Peyer's patch (tissue), 4 donors: ENCODE measurements around the gene LRIG2.

Experiments
- CTCF ChIP-seq, 6 experiments: fragments of 450-650 bp in 4 of 6; fragments of 200-600 bp in 2 of 6; sonication (generic) in 1 of 6; IDR thresholded peaks; one replicate each; pipeline ENCODE4 v1.5.1; 2017 to 2019; ENCODE audit warnings: antibody characterized with exemption in 6 of 6, mild to moderate bottlenecking in 3 of 6, moderate library complexity in 1 of 6
- POLR2A ChIP-seq, 2 donors: fragments of 450-650 bp; IDR thresholded peaks; one replicate each; pipeline ENCODE4 v1.5.1; 2017; ENCODE audit warnings: antibody characterized with exemption in 2 of 2, mild to moderate bottlenecking in 2 of 2, moderate library complexity in 2 of 2

GRCh38 chr1:113124366-113124765, 51.4 kb downstream of the LRIG2 start:
- TF ChIP-seq CTCF (IDR thresholded peaks at IDR 0.05) (no peak), POLR2A (IDR thresholded peaks at IDR 0.05) (no peak)
